GM12892 (cell line): Measurements from ENCODE around the gene TRAF7.

ENCODE experiments used
- POLR2A ChIP-seq: IDR thresholded peaks from 2 replicates; pipeline ENCODE4 v1.6.1; 2011; ENCODE audit warnings: low read depth, low read length, control low read depth
- POLR2AphosphoS5 ChIP-seq: IDR thresholded peaks from 2 replicates; pipeline ENCODE4 v1.6.1; 2011; ENCODE audit warnings: low read depth, low read length, control low read depth

DNA sequence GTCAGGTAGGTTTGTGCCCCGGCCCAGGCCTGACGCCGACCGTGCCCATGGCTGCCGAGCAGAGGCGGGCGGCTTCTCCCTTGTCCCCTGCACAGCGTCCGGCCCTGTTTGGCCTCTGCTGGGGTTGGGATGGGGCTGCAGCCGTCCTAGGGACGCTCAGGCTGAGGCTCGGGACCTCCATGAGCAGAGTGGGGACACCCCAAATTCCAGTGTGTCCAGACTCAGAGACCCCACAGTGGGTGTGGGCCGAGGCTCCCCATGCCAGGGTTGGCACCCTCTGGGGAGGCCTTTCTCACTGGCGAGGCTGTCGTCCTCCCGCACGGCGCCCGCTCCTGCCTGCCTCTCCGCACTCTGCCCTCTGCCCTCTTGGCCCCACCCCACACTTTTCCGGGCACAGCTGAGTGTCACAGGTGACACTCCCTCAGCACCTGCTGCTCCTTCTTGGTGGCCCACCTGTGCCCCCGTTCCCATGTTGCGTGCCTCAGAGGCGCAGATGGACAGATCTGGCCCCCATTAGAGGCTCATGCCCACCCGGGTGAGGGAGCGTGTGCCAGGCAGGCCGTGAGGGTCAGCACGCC, 16.1 kb downstream of the TRAF7 start:
- no peak for TF ChIP-seq POLR2AphosphoS5
- TF ChIP-seq POLR2A, result no peak
